ENCODE results near the gene AOAH. TPM values are rescaled to one million over a fixed set of nuclear protein-coding genes. Genes with fewer than 3 reads are reported as not detected.

AOAH gene
- total RNA-seq: 1 to 10 TPM; 2.5 to 7.2 TPM

- no peak within 1 kb of the TSS for H3K4me3 ChIP-seq
- H3K27me3 ChIP-seq: no peaks in the 10 kb centered on the region
- peak; percentile 73 for DNase-seq (ENCODE audit: low spot score)
- no peaks in the 10 kb centered on the region for H3K36me3 ChIP-seq
- TF ChIP-seq, protein P1, sequence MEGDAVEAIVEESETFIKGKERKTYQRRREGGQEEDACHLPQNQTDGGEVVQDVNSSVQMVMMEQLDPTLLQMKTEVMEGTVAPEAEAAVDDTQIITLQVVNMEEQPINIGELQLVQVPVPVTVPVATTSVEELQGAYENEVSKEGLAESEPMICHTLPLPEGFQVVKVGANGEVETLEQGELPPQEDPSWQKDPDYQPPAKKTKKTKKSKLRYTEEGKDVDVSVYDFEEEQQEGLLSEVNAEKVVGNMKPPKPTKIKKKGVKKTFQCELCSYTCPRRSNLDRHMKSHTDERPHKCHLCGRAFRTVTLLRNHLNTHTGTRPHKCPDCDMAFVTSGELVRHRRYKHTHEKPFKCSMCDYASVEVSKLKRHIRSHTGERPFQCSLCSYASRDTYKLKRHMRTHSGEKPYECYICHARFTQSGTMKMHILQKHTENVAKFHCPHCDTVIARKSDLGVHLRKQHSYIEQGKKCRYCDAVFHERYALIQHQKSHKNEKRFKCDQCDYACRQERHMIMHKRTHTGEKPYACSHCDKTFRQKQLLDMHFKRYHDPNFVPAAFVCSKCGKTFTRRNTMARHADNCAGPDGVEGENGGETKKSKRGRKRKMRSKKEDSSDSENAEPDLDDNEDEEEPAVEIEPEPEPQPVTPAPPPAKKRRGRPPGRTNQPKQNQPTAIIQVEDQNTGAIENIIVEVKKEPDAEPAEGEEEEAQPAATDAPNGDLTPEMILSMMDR (IDR thresholded peaks at IDR 0.05): no peak
- H3K9me3 ChIP-seq: peaks cover 0 to 3% of the 10 kb centered on the region in 2 donors
- H3K4me1 ChIP-seq: no peaks in the 10 kb centered on the region
- no peak within 1 kb of the TSS for H3K27ac ChIP-seq
Observed at GRCh38 chr7:36723951-36724664, at the start of gene AOAH. TSS of gene AOAH (minus strand) at chr7:36724494. CDS start at chr7:36724148, 346 bp downstream.

GRCh38 chr7:36766451-36766850 lies 42.2 kb upstream of the AOAH start:
- H3K27ac ChIP-seq: no peak overlapping the region
- H3K27me3 ChIP-seq: no peaks in the 10 kb centered on the region
- no peak overlapping the region for H3K4me3 ChIP-seq
- H3K4me1 ChIP-seq: no peaks in the 10 kb centered on the region
- TF ChIP-seq, protein P1 (IDR thresholded peaks at IDR 0.05): no peak
- no peaks in the 10 kb centered on the region for H3K36me3 ChIP-seq
- H3K9me3 ChIP-seq: no peaks in the 10 kb centered on the region
- no peak for DNase-seq (ENCODE audit: low spot score)

DNA sequence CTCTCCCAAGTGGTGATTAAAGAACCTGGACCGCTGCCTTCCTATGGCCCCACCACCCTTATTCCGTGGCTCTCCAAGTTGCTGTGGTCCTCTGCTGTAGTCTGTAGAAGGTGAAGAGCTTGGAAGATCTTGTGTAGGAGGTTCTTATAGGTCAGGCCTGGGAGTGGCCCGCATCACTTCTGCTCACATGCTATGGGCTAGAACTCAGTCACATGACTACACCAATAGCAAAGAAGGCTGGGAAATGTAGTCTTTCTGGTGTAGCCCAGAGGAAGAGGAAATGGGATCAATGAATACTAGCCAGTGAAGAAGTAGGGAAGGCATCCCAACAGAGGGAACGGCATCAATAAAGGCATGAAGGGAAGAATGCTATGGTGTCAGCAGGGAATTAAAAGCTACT lies 41.3 kb upstream of the AOAH start:
- Histone ChIP-seq H3K27me3 (no peaks in the 10 kb centered on the region), H3K4me3 (no peak overlapping the region), H3K9me3 (no peaks in the 10 kb centered on the region), H3K4me1 (no peaks in the 10 kb centered on the region), H3K27ac (no peak overlapping the region), H3K36me3 (no peaks in the 10 kb centered on the region)
- TF ChIP-seq, protein P1 (IDR thresholded peaks at IDR 0.05): no peak
- DNase-seq (ENCODE audit: low spot score): no peak

DNA sequence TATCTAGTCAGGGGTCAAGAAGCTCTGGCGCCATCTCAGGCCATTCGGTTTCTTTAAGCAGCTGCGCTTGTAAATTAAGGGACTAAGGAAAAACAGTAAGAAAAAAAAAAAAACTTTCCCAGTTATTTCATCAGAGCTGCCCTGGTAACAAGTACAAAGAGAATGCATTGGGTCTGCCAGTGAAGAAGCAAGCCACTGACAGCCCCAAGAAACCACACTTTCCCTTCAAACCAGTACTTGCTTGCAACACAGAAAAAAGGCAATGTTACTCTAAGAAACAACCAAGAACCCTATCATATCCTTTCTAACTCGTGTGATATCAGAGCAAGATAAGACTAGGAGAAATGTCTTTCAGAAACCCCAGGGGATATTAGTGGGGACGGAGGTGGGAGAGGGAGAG lies 40.6 kb upstream of the AOAH start:
- Histone ChIP-seq H3K4me1 (no peaks in the 10 kb centered on the region), H3K27me3 (no peaks in the 10 kb centered on the region), H3K27ac (no peak overlapping the region), H3K36me3 (no peaks in the 10 kb centered on the region), H3K9me3 (no peaks in the 10 kb centered on the region), H3K4me3 (no peak overlapping the region)
- TF ChIP-seq, protein P1 (IDR thresholded peaks at IDR 0.05): no peak
- DNase-seq (ENCODE audit: low spot score): no peak

GRCh38 chr7:36763132-36763816 lies 39.0 kb upstream of the AOAH start:
- no peaks in the 10 kb centered on the region for H3K4me1 ChIP-seq
- H3K27me3 ChIP-seq: no peaks in the 10 kb centered on the region
- H3K36me3 ChIP-seq: no peaks in the 10 kb centered on the region
- no peak for DNase-seq (ENCODE audit: low spot score)
- TF ChIP-seq, protein P1 (IDR thresholded peaks at IDR 0.05): no peak
- H3K4me3 ChIP-seq: no peak overlapping the region
- H3K9me3 ChIP-seq: no peaks in the 10 kb centered on the region
- no peak overlapping the region for H3K27ac ChIP-seq
